Measurements from ENCODE around the gene C2CD3.
"Not testable (repeated sequence)": the region's sequence is repeated elsewhere in the genome, so short reads cannot be mapped to it uniquely, and the experiment has no call there.

The C2CD3 gene

GRCh38 chr11:74162681-74163467, 7.9 kb downstream of the C2CD3 start:
- DNase-seq = no peak

DNA sequence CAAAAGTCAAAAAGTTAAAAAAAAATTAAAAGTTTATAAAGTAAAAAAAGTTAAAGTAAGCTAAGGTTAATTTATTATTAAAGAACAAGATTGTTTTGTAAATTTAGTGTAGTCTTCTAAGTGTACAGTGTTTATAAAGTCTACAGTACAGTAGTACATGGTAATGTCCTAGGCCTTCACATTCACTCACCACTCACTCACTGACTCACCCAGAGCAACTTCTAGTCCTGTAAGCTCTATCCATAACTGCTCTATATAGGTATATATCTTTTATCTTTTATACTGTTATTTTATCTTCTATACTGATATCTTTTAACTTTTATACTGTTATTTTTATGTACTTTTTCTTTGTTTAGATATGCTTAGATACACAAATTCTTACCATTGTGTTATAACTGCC, 11.2 kb downstream of the C2CD3 start:
- no peak for DNase-seq

DNA sequence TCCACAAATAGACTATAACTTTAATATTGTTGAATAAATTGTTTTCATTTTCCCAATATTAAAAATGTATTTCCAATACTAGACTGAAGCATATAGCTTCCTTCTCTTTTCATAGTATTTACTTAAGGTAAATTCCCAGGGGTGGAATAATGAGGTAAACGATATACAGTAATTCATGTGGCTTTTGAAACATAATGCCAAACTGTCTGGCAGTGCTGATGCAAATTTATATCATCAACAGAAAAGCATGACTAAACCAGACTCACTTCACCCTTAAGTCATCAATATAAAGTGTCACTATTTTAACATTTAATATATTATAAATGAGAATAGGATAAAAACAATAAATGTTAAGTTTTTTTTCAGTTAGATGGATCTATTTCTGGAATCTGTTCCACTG, 13.6 kb downstream of the C2CD3 start:
- no peak for DNase-seq

DNA sequence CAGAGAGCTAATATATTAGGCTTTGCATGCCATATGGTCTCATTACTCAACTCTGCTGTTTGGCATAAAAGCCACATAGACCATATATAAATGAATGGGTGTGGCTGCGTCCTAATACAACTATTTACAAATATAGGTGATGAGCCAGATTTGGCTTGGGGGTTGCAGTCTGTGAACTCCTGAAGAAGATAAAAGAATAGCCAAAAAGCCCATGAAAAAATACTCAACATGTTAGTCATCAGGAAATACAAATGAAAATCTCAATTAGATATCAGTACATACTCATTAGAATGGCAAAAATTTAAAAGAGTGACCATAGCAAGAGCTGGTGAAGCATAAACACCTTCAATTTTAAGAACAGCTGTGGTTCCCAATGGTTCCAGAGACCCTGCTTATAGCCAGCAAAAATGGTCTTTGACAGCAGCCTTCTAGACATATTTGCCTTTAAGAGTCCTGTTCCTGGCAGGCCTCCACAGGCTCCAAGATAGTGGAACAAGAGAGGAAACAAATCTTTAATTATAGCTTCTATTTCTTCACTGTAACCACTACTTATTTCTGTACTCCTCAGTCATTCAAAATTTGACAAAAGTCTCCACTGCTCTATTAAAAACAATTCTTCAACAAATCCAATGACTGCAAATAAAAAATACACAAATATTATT, 16.1 kb downstream of the C2CD3 start:
- no peak for DNase-seq

DNA sequence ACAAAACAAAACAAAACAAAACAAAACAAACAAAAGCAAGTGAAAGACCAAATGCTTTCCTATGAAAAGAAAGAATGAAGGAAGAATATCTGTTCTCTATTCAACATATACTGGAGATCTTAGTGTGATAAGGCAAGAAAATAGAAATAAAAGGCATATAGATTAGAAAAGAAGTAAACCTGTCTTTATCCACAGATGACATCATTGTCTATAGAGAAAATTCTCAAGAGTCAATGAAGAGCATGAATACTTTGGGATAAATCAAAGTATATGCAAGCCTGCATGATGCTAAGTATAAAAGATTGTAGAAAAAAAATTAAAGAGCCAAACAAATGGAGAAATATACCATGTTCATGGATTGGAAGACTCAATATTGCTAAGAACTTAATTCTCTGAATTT, 17.6 kb downstream of the C2CD3 start:
- no peak for DNase-seq

- no peak for DNase-seq
Observed at GRCh38 chr11:74147199-74147929, 23.4 kb downstream of the C2CD3 start.

- DNase-seq = no peak
Observed at GRCh38 chr11:74144592-74144991, 26.2 kb downstream of the C2CD3 start.

- DNase-seq = no peak
Observed at GRCh38 chr11:74142624-74143023, 28.2 kb downstream of the C2CD3 start.

DNA sequence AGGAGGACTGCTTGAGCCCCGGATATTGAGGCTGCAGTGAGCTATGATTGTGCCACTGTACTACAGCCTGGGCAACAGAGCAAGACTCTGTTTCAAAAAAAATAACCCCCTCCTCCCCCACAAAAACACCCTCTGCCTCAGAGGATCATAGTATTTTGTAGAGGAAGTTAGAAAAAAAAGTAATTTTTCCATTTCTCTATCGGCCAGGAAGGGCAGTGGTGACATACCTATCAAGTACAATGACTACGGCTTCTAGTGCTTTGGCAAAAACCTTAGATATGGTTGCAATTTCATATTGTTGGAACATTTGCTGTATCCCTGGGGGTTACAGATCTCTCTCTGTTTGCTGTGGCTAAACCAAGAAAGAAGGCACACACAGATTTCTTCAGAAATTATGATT, 28.9 kb downstream of the C2CD3 start:
- no peak for DNase-seq

GRCh38 chr11:74141241-74141695, 29.5 kb downstream of the C2CD3 start:
- DNase-seq = no peak

DNA sequence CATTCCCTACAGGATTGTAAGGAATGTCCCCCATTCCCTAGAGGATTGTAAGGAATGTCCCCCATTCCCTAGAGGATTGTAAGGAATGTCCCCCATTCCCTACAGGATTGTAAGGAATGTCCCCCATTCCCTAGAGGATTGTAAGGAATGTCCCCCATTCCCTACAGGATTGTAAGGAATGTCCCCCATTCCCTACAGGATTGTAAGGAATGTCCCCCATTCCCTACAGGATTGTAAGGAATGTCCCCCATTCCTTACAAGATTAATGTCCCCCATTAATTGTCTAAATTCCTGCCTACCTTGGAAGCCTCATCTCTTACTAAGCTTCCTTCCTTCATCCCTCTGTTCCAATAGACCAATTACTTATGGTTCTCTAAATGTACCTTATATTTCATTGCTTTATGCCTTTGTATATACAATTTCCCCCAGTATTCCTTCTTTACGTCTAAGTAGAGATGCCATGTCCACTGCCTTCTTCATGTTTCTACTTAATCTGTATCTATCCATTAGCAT, 30.8 kb downstream of the C2CD3 start:
- not testable (repeated sequence) for DNase-seq

- DNase-seq = no peak
Observed at GRCh38 chr11:74139151-74139918, 31.5 kb downstream of the C2CD3 start.

GRCh38 chr11:74138572-74138971, 32.2 kb downstream of the C2CD3 start:
- no peak for DNase-seq

DNA sequence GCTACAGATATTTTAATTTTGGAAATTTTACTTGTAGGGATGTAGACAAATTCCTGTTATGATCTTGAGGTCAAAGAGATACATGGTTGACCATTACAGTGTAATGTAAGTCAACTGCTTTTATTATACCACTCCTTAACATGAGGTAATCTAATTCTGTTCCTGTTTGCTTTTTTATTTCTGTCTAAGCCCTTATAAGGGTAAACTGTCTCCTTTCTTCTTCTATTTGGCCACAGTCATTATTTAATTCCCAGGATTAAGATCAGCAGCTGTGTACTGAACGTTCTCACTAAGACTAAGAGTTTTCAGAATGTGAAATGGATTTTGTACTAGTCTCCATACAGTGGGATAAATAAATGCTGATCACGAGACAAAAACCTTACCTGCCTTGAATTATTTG, 32.8 kb downstream of the C2CD3 start:
- no peak for DNase-seq

DNA sequence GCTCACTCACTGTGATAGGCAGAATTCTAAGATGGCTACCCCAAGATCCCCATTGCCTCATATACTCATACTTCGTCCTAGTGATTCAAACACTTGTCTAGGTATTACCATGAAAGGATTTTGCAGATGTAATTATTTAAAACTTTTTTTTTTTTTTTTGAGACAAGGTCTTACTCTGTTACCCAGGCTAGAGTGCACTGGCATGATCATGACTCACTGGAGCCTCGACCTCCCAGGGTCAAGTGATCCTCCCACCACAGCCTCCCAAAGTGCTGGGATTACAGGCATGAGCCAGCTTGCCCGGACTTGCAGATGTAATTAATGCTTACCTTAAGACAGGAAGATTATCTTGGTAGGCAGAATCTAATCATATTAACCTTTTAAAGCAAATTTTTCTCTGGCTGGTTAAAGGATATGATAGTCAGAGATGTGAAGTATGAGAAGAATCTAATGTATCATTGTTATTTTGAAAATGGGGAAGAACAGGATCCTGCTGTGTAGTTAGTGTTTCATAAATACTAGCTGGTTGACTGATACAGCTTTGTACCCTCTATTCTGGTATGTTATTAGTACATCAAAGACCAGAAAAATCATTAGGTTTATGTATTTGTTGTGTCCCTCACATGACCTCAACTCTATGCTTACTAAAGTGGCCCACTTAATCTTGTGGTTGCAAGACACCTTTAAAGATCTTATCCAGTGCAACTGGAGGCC, 35.5 kb downstream of the C2CD3 start:
- DNase-seq = no peak

GRCh38 chr11:74134661-74135060, 36.1 kb downstream of the C2CD3 start:
- no peak for DNase-seq

DNA sequence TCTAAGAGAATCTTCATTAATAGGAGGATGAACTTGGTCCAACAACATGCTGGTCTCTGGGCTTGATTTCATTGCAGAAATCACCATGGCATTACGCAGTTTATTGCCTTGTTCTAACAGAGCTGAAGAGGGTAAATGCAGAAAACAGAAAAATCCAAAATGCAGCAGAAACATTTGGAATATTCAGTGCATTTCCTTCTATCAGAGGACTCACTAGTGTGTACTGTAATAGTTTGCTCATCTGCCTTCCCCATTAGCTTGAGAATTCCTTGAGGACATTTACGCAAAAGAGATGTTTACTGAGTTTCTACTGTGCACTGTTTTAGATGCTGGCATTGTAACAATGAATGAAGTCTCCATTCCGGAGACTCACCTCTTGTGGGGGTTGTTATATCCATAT, 37.4 kb downstream of the C2CD3 start:
- no peak for DNase-seq

DNA sequence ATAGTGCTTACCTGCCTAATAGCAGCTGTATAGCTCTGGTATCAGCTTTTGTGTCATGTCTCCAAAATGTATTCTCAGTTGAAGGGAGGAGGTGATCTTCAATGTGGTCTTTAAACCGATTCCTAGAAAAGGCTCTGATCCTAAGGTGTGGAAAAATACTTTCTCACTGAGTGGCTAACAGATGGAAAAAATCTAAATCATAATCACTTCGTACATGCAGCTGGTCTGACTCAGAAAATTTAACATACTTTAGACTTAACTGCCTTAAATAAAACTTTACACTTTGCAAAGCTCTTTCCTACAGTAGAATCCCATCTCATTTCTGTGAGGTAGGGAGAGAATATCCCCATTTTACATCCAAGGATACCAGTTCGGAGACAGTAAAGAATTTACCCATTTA, 38.0 kb downstream of the C2CD3 start:
- no peak for DNase-seq

GRCh38 chr11:74129121-74129520, 41.7 kb downstream of the C2CD3 start:
- not testable (repeated sequence) for DNase-seq

GRCh38 chr11:74123008-74123448, 47.8 kb downstream of the C2CD3 start:
- no peak for DNase-seq

- no peak for DNase-seq
Observed at GRCh38 chr11:74121804-74122203, 49.0 kb downstream of the C2CD3 start.
